MM.1S (cell line): ENCODE results near the gene RARG.
A peak's percentile ranks its signal among the peaks of the same experiment; 100 is the strongest.

Experiments
- DNase-seq: peaks from one replicate; pipeline ENCODE4 v3.0.0-alpha.2; 2015
- H2AFZ ChIP-seq: fragments of 300-600 bp; sonication (generic); 2 replicates; pipeline ENCODE4 v1.6.0; 2016; ENCODE audit warnings: antibody characterized with exemption, low read length
- H3F3A ChIP-seq: fragments of 300-600 bp; sonication (generic); 2 replicates; pipeline ENCODE4 v1.6.1; 2016; ENCODE audit warnings: mild to moderate bottlenecking, antibody characterized with exemption, low read length, moderate library complexity, mixed read lengths; ENCODE audit not compliant: insufficient read depth
- H3K27ac ChIP-seq: fragments of 300-600 bp; sonication (generic); 2 replicates; pipeline ENCODE4 v1.5.1; 2016; ENCODE audit warnings: mild to moderate bottlenecking, low read length
- H3K27me3 ChIP-seq: fragments of 300-600 bp; sonication (generic); replicated peaks from 2 replicates; pipeline ENCODE4 v1.6.0; 2016; ENCODE audit warnings: low read length; ENCODE audit not compliant: insufficient read depth
- H3K36me3 ChIP-seq: fragments of 300-600 bp; sonication (generic); replicated peaks from 2 replicates; pipeline ENCODE4 v1.6.1; 2016; ENCODE audit warnings: mild to moderate bottlenecking, low read length, mixed read lengths; ENCODE audit not compliant: insufficient read depth
- H3K4me1 ChIP-seq: fragments of 300-600 bp; sonication (generic); 2 replicates; pipeline ENCODE4 v1.6.1; 2016; ENCODE audit warnings: low read length, mixed read lengths
- H3K4me2 ChIP-seq: fragments of 300-600 bp; sonication (generic); 2 replicates; pipeline ENCODE4 v1.6.0; 2016; ENCODE audit warnings: low read depth, low read length
- H3K4me3 ChIP-seq: fragments of 300-600 bp; sonication (generic); 2 replicates; pipeline ENCODE4 v1.5.1; 2016; ENCODE audit warnings: low read length, mixed read lengths
- H3K79me2 ChIP-seq: fragments of 300-600 bp; sonication (generic); 2 replicates; pipeline ENCODE4 v1.6.1; 2016; ENCODE audit warnings: mixed run types, low read length, mixed read lengths
- H3K9ac ChIP-seq: fragments of 300-600 bp; sonication (generic); 2 replicates; pipeline ENCODE4 v1.6.1; 2016; ENCODE audit warnings: low read length, mixed read lengths
- H3K9me2 ChIP-seq: fragments of 300-600 bp; sonication (generic); replicated peaks from 2 replicates; pipeline ENCODE4 v1.6.1; 2016; ENCODE audit warnings: mild to moderate bottlenecking, low read length, mixed read lengths; ENCODE audit not compliant: insufficient read depth
- H3K9me3 ChIP-seq: fragments of 300-600 bp; sonication (generic); replicated peaks from 2 replicates; pipeline ENCODE4 v1.6.1; 2016; ENCODE audit warnings: mild to moderate bottlenecking, low read length, mixed read lengths; ENCODE audit not compliant: insufficient read depth
- H4K20me1 ChIP-seq: fragments of 300-600 bp; sonication (generic); 2 replicates; pipeline ENCODE4 v1.6.1; 2016; ENCODE audit warnings: mild to moderate bottlenecking, low read length, moderate library complexity, mixed read lengths; ENCODE audit not compliant: insufficient read depth
- EZH2 ChIP-seq: fragments of 300-600 bp; sonication (generic); optimal IDR thresholded peaks from 2 replicates; pipeline ENCODE3; 2017; ENCODE audit warnings: low read depth, mild to moderate bottlenecking, antibody characterized with exemption, low read length, mixed read lengths
- EZH2phosphoT487 ChIP-seq: fragments of 300-600 bp; sonication (generic); IDR thresholded peaks from 2 replicates; pipeline ENCODE4 v1.6.1; 2018; ENCODE audit warnings: antibody characterized with exemption, low read length
- TF ChIP-seq, protein P1 (sequence below): fragments of 300-600 bp; sonication (generic); IDR thresholded peaks from 2 replicates; pipeline ENCODE4 v1.5.1; 2016; ENCODE audit warnings: antibody characterized with exemption, low read length, mixed read lengths

The RARG gene

DNA sequence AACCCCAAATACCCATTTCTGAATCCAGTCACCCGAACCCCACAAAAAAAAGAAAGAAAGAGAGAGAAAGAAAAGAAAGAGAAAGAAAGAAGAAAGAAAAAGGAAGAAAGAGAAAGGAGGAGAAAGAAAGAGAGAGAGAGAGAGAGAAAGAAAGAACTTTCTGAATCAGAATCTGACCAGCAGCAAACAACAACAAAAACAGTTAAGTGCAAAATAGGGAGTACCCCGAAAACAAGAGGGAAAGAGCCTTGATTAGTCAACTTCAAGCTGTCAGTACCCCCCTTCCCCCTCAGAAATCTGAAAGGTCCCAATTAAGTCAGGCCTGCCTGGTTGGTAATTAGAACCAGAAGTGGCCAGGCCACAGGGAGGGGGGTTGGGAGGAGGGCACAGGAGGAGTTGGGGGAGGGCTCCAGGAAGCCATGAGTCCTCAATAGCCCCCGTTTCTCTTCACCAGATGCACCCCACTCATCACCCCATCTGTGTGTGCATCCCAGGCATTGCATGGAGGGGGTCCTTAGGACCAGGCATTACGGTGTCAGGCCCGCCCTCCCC lies 9.8 kb downstream of the RARG start:
- H3K36me3 ChIP-seq: no peaks in the 10 kb centered on the region
- no peak for DNase-seq
- peak overlapping the region; percentile 38; the same call in 1 of the 2 replicates for H3K9ac ChIP-seq
- H3K4me3 ChIP-seq: peak overlapping the region; percentile 41; the same call in 1 of the 2 replicates
- no peak overlapping the region; the same call in 1 of the 2 replicates for H3K27ac ChIP-seq
- H3F3A ChIP-seq: peaks cover 16% of the 10 kb centered on the region
- peaks cover 22% of the 10 kb centered on the region for H3K79me2 ChIP-seq
- H3K9me3 ChIP-seq: no peaks in the 10 kb centered on the region
- no peaks in the 10 kb centered on the region for H3K27me3 ChIP-seq
- H3K4me2 ChIP-seq: peak overlapping the region; percentile 100; the same call in 1 of the 2 replicates
- TF ChIP-seq, protein P1, sequence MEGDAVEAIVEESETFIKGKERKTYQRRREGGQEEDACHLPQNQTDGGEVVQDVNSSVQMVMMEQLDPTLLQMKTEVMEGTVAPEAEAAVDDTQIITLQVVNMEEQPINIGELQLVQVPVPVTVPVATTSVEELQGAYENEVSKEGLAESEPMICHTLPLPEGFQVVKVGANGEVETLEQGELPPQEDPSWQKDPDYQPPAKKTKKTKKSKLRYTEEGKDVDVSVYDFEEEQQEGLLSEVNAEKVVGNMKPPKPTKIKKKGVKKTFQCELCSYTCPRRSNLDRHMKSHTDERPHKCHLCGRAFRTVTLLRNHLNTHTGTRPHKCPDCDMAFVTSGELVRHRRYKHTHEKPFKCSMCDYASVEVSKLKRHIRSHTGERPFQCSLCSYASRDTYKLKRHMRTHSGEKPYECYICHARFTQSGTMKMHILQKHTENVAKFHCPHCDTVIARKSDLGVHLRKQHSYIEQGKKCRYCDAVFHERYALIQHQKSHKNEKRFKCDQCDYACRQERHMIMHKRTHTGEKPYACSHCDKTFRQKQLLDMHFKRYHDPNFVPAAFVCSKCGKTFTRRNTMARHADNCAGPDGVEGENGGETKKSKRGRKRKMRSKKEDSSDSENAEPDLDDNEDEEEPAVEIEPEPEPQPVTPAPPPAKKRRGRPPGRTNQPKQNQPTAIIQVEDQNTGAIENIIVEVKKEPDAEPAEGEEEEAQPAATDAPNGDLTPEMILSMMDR: no peak
- peaks cover 12% of the 10 kb centered on the region for H3K4me1 ChIP-seq
- no peak overlapping the region for H2AFZ ChIP-seq
- H4K20me1 ChIP-seq: no peaks in the 10 kb centered on the region
- H3K9me2 ChIP-seq: no peaks in the 10 kb centered on the region

DNA sequence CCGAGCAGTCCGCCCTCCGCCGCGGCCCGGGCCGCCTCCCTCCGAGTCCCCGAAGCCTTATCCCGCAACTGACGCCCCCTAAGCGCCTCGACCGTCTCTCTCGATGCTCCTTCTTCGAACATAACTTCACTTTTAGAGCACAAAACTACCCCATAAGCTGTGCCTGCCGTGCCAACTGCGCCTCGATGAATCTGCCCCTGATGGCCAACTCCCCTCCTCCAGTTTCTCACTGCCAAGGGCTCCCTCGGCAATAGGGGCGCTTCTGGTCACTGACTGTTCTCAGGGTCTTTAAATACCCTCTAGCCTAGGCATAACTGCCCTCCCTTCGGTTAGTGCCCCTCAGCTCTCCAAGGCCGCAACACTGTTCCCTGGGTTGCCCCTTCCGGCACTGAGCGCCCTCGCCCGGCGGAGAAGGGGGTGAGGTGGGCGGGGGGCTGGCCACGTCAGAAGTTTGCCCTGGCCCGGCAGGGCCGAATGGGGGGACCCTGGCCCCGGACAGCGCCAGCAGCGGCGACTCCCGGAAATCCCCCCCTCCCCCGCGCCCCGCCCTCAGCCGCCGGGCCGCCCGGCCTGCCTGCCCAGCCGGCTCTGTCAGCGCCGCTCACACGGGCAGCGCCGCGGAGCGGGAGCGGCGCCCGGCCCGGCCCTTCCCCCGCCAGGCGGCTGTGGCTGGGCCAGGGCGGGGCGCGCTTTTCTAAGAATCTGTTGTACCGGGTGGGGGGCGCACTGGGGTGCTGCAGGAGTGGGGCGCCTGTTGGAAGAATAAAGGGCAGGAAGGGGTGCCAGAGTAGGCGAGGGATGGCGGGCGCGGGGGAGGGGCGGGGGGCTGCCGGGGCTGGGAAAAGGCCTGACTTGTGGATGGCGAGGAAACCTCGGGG lies 10.6 kb downstream of the RARG start:
- H3K79me2 ChIP-seq: peaks cover 22% of the 10 kb centered on the region
- peak overlapping the region; percentile 100 for H3K4me2 ChIP-seq
- no peak for TF ChIP-seq EZH2phosphoT487
- TF ChIP-seq, protein P1: peak; percentile 37; the same call in 1 of the 2 replicates
- H3K36me3 ChIP-seq: no peaks in the 10 kb centered on the region
- peak overlapping the region; percentile 96 for H3K4me3 ChIP-seq
- peak overlapping the region; percentile 80; the same call in 1 of the 2 replicates for H3K27ac ChIP-seq
- H3K9me3 ChIP-seq: no peaks in the 10 kb centered on the region
- peak overlapping the region; percentile 61 for H3K9ac ChIP-seq
- H2AFZ ChIP-seq: peak overlapping the region; percentile 93
- peaks cover 12% of the 10 kb centered on the region for H3K4me1 ChIP-seq
- no peaks in the 10 kb centered on the region for H3K9me2 ChIP-seq
- no peaks in the 10 kb centered on the region for H3K27me3 ChIP-seq
- no peaks in the 10 kb centered on the region for H4K20me1 ChIP-seq
- peak; percentile 50 for DNase-seq
- peaks cover 16% of the 10 kb centered on the region for H3F3A ChIP-seq

DNA sequence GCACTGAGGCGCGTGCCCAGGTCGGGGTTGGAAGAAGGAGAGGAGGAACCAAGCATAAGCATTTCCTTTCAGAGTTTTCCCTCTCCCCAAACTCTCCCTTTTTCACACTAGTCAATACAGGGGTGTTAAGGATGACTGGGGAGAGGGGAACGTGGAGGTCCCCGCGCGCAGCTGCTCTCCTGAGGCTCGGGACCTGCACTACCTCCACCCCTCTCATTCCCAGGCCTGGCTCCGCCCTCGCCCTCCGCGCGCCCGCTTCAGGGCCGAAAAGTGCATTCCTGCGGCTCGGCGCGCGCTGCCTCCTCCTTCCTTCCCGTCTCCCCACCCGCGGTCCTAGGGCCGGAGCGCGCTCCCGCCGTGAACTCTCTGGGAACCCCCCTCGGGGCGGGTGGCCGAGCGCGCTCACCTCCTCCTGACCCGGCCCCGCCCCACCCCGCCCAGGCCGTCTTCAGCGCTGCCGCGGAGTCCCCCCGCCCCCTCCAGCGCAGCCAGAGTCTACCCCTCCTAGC lies 11.3 kb downstream of the RARG start:
- Histone ChIP-seq H3K4me2 (peak overlapping the region; percentile 100), H3K27ac (peak overlapping the region; percentile 80; the same call in 1 of the 2 replicates), H2AFZ (peak overlapping the region; percentile 35; the same call in 1 of the 2 replicates), H4K20me1 (no peaks in the 10 kb centered on the region), H3K4me3 (peak overlapping the region; percentile 96), H3K9me2 (no peaks in the 10 kb centered on the region), H3K9ac (peak overlapping the region; percentile 17; the same call in 1 of the 2 replicates), H3K27me3 (no peaks in the 10 kb centered on the region), H3K79me2 (peaks cover 28% of the 10 kb centered on the region), H3K4me1 (peaks cover 12% of the 10 kb centered on the region), H3K36me3 (no peaks in the 10 kb centered on the region), H3F3A (peaks cover 16% of the 10 kb centered on the region), H3K9me3 (no peaks in the 10 kb centered on the region)
- TF ChIP-seq EZH2: no peak
- TF ChIP-seq, protein P1: no peak
- no peak for TF ChIP-seq EZH2phosphoT487
- DNase-seq: peak; percentile 95
